Right ventricle myocardium inferior (tissue), 1 donor: ENCODE data around the gene SORBS1. TPM values are rescaled to one million over a fixed set of nuclear protein-coding genes. Genes with fewer than 3 reads are reported as not detected.

Experiments
- ATAC-seq: fragments of 200-7000 bp; cut with Tn5 transposase; one replicate; pipeline ENCODE4 v1.9.1; 2020; ENCODE audit warnings: mild to moderate bottlenecking, moderate library complexity
- DNase-seq: peaks from one replicate; pipeline ENCODE4 v3.0.0; 2021; ENCODE audit errors: missing footprints
- intact Hi-C: fragments of 100-400 bp; cut with DNase I; formaldehyde crosslinking; loops from one replicate; pipeline ENCODE4 v1.11.0; 2022
- total RNA-seq: library from RNA; stranded (reverse); fragmentation: NEBNext Ultra II Directional; extraction: Animal tissue kit (Norgen Biotek cat#: 25700); gene quantifications from one replicate; pipeline ENCODE4 v1.2.1, GENCODE V29; 2021
- donor health status: DM: no; HTN: yes; CAD: no; lungs with severe emphysema.

The SORBS1 gene
- total RNA-seq, 1 donor from 2014 or later: 666 TPM

GRCh38 chr10:95392217-95392584, 169.0 kb downstream of the SORBS1 start:
- DNase-seq (no peak), ATAC-seq (no peak)
- intact Hi-C loops: loop anchor here (2.0 kb wide), 1 partner anchor 15 kb away; no protein-coding TSS in a partner anchor

GRCh38 chr10:95391581-95392216, 169.5 kb downstream of the SORBS1 start:
- intact Hi-C loops: loop anchor here (2.0 kb wide), 1 partner anchor 15 kb away; no protein-coding TSS in a partner anchor
- DNase-seq (no peak), ATAC-seq (no peak)

GRCh38 chr10:95391164-95391563, 170.0 kb downstream of the SORBS1 start:
- intact Hi-C loops: no loop called here
- no peak for ATAC-seq
- no peak for DNase-seq

- ATAC-seq (no peak), DNase-seq (no peak)
- intact Hi-C loops: no loop called here
Measured at GRCh38 chr10:95389982-95390381, 171.2 kb downstream of the SORBS1 start.

GRCh38 chr10:95389176-95389575, 172.0 kb downstream of the SORBS1 start:
- no peak for ATAC-seq
- intact Hi-C loops: no loop called here
- DNase-seq: no peak

GRCh38 chr10:95388539-95388938, 172.6 kb downstream of the SORBS1 start:
- intact Hi-C loops: no loop called here
- ATAC-seq (no peak), DNase-seq (no peak)

GRCh38 chr10:95388109-95388471, 173.1 kb downstream of the SORBS1 start:
- ATAC-seq: no peak
- intact Hi-C loops: no loop called here
- no peak for DNase-seq

GRCh38 chr10:95384011-95384704, 177.0 kb downstream of the SORBS1 start:
- no peak for DNase-seq
- intact Hi-C loops: no loop called here
- no peak for ATAC-seq

GRCh38 chr10:95382596-95382995, 178.6 kb downstream of the SORBS1 start:
- ATAC-seq (no peak), DNase-seq (no peak)
- intact Hi-C loops: no loop called here

GRCh38 chr10:95382174-95382573, 179.0 kb downstream of the SORBS1 start:
- DNase-seq (no peak), ATAC-seq (no peak)
- intact Hi-C loops: no loop called here

GRCh38 chr10:95377950-95378349, 183.2 kb downstream of the SORBS1 start:
- ATAC-seq: peak; percentile 62
- DNase-seq: no peak
- intact Hi-C loops: loop anchor here (2.0 to 5.0 kb wide), 2 partner anchors 15 to 34 kb away; no protein-coding TSS in a partner anchor

GRCh38 chr10:95375418-95375817, 185.8 kb downstream of the SORBS1 start:
- intact Hi-C loops: loop anchor here (2.0 to 5.0 kb wide), 2 partner anchors 37 to 51 kb away; no protein-coding TSS in a partner anchor
- no peak for DNase-seq
- no peak for ATAC-seq

GRCh38 chr10:95374597-95375209, 186.5 kb downstream of the SORBS1 start:
- DNase-seq: peak; percentile 76
- intact Hi-C loops: loop anchor here (1.0 to 5.0 kb wide), 3 partner anchors 38 to 227 kb away; no protein-coding TSS in a partner anchor
- ATAC-seq: peak; percentile 84

GRCh38 chr10:95373660-95374059, 187.5 kb downstream of the SORBS1 start:
- intact Hi-C loops: loop anchor here (1.0 to 2.0 kb wide), 2 partner anchors 53 to 228 kb away; no protein-coding TSS in a partner anchor
- ATAC-seq: no peak
- DNase-seq: no peak

- intact Hi-C loops: loop anchor here (5.0 kb wide), 3 partner anchors 72 to 182 kb away; partner anchors contain the start of gene PDLIM1
- ATAC-seq: no peak
- DNase-seq: no peak
Measured at GRCh38 chr10:95364342-95364741, 196.8 kb downstream of the SORBS1 start.

GRCh38 chr10:95363303-95363912, 197.8 kb downstream of the SORBS1 start:
- ATAC-seq: no peak
- no peak for DNase-seq
- intact Hi-C loops: loop anchor here (2.0 to 5.0 kb wide), 4 partner anchors 71 to 181 kb away; partner anchors contain the start of gene PDLIM1

GRCh38 chr10:95360122-95360714, 201.0 kb downstream of the SORBS1 start:
- DNase-seq (no peak), ATAC-seq (no peak)
- intact Hi-C loops: loop anchor here (5.0 kb wide), 3 partner anchors 68 to 178 kb away; partner anchors contain the start of gene PDLIM1

- intact Hi-C loops: loop anchor here (10.0 kb wide), 1 partner anchor 315 kb away; no protein-coding TSS in a partner anchor
- ATAC-seq (no peak), DNase-seq (no peak)
Measured at GRCh38 chr10:95359466-95359865, 201.7 kb downstream of the SORBS1 start.
